Measurements from ENCODE around the gene PM20D1. TPM values are rescaled to one million over a fixed set of nuclear protein-coding genes. Genes with fewer than 3 reads are reported as not detected.
"Not testable (repeated sequence)": the region's sequence is repeated elsewhere in the genome, so short reads cannot be mapped to it uniquely, and the experiment has no call there.

Gene PM20D1
- polyA plus RNA-seq, 1 donor: not detected

- no peak for DNase-seq (ENCODE audit: low read depth)
These were observed 7.7 kb downstream of the PM20D1 start for GRCh38 chr1:205842229-205842628.

GRCh38 chr1:205840146-205840923 lies 9.6 kb downstream of the PM20D1 start:
- DNase-seq (ENCODE audit: low read depth): no peak

DNA sequence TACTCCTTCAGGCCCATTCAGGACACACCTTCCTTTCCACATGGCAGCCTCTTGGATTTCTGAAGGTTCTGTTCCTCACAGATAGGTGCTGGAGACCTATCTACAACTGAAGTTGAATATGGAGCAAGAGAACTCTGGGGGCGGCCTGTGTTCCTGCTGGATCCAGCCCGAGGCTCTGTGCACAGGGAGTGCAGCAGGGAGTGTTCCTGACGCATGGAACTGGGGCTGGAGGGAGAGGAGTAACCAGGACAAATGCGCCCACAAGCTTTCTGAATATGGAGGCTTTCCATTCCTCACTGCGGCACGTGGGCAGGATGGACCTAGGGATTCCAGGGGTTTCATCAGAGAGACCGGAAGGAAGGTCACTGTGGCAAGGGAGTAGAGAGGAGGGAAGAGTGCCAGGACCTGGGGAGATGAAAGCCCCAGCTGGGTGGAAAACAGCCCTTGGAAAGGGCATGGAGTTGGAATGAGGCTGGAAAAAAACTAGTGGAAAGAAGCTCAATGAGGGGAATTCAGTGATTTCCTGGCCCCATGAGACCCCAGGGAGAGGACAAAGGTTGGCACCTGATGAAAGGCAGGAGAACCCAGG lies 12.5 kb downstream of the PM20D1 start:
- DNase-seq (ENCODE audit: low read depth): no peak

GRCh38 chr1:205834751-205835150 lies 15.2 kb downstream of the PM20D1 start:
- no peak for DNase-seq (ENCODE audit: low read depth)

DNA sequence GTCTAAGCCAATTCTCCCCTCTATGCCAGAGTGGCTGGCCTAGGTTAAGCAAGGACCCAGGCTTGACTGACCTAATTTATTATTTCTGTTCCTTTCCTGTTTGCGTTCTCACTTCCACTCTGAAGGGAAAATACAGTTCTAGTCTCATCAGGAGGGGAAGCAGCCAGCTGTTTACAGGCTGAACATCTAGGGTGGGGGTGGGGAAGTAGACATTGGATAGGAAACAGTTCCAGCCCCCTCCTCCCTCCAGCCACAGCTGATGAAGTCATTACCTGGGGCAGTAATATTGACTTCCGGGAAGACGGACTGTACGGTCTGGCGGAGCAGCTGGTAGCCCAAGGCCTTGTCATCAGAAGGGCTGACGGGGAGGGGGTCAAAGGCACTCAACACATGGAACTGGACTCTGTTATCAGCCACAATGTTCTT lies 17.6 kb downstream of the PM20D1 start:
- DNase-seq (ENCODE audit: low read depth): no peak

DNA sequence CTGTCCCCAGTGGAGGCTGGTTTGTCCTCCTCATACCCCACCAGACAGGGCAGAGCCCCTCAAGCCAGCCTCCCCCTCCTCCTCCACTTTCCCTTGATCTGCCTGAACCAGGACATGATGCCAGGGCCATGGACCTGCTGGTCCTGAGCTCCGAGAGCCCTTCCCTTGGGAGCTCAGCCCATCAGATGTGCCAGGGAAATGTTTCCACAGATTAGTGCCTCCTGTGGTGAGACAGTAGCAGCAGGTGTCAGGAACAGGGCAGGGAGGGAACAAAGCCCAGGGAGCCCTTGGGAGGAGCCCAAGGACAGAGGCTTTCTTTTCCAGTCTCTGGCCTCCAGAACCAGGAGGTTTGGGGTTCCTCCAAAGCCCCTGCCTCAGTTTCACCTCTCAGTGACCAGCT lies 22.3 kb downstream of the PM20D1 start:
- no peak for DNase-seq (ENCODE audit: low read depth)

DNA sequence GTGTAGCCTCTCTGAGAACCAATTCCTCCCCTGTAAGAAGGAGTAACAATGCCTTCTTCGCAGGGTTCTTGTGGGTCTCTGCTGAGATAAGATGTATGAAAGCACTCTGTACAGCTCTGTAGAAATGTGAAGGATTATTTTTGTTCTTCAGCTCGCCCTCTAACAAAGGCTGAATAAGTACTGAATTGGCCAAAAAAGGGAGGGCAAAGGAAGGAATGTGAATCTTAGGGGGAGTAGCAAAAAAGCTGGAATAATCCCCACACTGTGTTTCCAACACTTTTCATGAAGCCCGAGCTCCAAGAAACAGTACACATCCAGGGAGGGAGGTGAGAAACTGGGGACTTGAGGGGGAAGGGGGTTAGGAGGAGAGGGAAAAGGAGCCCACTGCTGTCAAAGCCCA lies 22.9 kb downstream of the PM20D1 start:
- no peak for DNase-seq (ENCODE audit: low read depth)

- DNase-seq (ENCODE audit: low read depth): no peak
These were observed 23.7 kb downstream of the PM20D1 start for GRCh38 chr1:205826016-205826806.

DNA sequence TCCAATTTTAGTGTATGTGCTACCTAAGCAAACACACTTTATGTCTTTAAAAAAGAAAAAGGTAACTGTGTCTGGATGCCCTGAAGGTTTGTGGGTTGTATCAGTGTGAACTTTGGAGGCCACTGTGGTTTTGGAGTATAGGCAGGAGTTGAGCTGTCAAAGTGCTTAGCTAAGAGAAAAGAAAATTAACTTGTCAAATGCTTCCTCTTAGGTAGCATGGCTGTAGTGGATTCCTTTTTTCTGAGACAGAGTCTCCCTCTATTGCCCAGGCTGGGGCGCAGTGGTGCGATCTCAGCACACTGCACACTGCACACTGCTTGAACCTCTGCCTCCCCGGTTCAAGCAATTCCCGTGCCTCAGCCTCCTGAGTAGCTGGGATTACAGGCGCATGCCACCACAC lies 25.8 kb downstream of the PM20D1 start:
- no peak for DNase-seq (ENCODE audit: low read depth)

DNA sequence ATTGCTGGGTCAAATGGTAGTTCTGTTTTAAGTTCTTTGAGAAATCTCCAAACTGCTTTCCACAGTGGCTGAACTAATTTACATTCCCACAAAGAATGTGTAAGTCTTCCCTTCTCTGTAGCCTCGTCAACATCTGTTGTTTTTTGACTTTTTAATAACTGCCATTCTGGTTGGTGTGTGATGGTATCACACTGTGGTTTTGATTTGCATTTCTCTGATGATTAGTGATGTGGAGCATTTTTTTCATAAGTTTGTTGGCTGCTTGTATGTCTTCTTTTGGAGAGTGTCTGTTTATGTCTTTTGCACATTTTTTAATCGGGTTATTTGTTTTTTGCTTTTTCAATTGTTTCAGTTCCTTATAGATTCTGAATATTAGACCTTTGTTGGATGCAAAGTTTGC lies 26.7 kb downstream of the PM20D1 start:
- not testable (repeated sequence) for DNase-seq (ENCODE audit: low read depth)

DNA sequence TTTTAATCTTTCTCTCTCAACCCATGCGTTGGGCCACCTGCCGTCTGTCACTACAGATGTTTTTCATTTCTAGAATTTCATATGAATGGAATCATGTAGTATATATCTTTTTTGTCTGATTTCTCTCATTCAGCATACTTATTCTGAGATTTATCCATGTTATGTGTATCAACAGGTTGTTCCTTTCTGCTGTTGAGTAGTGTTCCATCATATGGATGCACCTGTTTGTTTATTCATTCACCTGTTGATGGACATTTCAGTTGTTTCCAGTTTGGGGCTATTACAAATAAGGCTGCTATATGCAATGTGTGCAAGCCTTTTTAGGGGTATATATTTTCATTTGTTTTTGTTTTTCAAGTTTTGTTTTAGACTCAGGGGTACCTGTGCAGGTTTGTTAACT lies 27.5 kb downstream of the PM20D1 start:
- no peak for DNase-seq (ENCODE audit: low read depth)

DNA sequence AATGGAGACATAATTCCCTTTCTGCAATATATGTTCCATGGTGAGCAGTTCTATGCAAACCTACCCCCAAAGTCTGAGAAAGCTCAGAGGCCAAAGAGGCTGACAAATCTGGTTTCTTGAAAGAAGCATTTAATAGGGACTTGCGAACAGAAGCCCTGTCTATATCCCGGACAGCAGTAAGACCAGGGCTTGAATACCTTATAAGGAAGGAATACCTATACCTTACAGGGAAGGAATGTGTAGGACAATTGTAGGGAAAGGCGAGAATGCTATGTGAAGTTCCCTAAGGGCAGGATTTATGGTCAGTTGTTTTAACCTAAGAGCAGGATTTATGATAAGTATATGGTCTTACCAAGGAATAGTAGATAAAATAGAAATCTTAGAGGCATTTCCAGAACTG lies 31.9 kb downstream of the PM20D1 start:
- DNase-seq (ENCODE audit: low read depth): no peak

DNA sequence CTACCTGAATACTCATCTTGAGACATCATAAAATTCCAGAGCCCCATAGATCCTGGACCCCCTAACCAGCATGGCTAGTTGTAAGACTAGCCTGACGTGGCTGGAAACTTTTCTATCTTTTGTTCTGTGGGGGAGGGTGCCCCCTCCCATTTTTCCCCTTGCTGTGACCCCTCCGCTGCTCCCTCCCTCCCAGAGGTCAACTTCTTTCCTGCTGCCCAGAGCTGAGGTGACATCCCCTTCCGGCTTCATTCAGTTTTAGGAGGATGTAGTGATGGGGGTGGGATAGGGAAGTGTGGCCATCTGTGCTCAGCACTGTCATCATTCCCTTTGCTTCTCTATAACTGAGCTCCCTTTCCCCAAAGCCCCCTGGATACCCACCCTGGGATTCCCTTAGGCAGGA lies 32.6 kb downstream of the PM20D1 start:
- no peak for DNase-seq (ENCODE audit: low read depth)

DNA sequence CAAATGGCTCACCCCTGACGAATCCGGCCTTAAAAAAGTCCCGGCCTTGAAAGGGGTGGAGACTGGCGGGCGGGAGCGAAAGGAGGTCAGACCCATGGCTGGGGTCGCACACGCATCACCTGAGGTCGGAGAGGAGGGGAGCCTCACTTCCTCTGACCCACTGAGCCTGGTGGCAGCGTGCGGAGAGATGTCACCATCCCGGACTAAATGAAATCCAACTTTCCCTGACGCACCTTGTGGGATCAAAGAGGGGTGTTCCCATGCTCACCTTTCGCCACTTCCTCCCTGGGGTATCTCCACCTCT lies 36.2 kb downstream of the PM20D1 start:
- no peak for DNase-seq (ENCODE audit: low read depth)

GRCh38 chr1:205812878-205813754 lies 36.8 kb downstream of the PM20D1 start, which contains the start of gene SLC41A1:
TSS of gene SLC41A1 (minus strand) at chr1:205813198. CDS start at chr1:205810441, 2,757 bp downstream.
- peak; percentile 52 for DNase-seq (ENCODE audit: low read depth)

- DNase-seq (ENCODE audit: low read depth): no peak
These were observed 37.6 kb downstream of the PM20D1 start for GRCh38 chr1:205812271-205812877.

DNA sequence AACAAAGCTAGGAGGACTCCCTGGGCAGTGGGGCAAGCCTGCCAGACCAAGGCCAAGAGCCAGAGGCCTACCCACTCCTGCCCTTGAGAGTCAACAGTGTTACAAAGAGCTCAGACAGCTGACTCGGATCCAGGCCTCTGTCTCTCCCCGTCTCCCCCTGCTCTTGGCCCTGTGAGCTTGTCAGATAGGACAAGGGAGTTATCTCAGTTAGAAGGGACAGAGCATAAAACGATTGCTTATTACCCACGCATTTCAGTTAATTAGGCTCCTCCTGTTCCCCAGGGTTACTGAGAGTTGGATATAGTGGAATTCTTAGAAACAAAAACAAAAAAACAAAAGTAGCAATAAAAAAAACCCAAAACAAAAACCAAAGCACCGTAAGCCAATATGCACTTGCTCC lies 38.3 kb downstream of the PM20D1 start:
- DNase-seq (ENCODE audit: low read depth): no peak

- DNase-seq (ENCODE audit: low read depth): no peak
These were observed 39.3 kb downstream of the PM20D1 start for GRCh38 chr1:205810448-205811157.

DNA sequence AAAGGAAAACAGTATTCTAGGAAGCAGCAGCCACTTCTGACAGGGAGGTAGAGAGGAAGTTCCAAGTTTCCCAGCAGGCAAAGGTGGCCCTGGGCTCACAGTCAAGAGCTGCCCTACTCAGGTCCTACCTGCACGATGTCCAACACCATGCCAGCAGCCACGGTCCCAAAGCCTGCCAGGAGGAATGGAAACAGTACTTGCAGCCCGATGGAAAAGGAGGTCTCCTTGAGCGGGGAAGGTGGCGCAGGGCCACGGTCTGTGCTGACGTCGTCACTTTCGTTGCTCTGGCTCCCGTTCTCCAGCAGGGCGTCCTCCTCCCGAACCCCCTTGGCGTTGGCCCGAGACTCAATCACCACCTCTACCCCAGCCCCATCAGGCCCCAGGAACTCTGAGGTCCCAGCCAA lies 40.0 kb downstream of the PM20D1 start:
- DNase-seq (ENCODE audit: low read depth): no peak

GRCh38 chr1:205809469-205809868 lies 40.5 kb downstream of the PM20D1 start:
- DNase-seq (ENCODE audit: low read depth): no peak

Data from forelimb muscle (tissue), 1 donor.